Right ventricle myocardium inferior (tissue), 1 donor: ENCODE measurements around the gene SMIM38. TPM values are rescaled to one million over a fixed set of nuclear protein-coding genes. Genes with fewer than 3 reads are reported as not detected.
"Not testable (repeated sequence)": the region's sequence is repeated elsewhere in the genome, so short reads cannot be mapped to it uniquely, and the experiment has no call there.

Experiments used
- ATAC-seq: fragments of 200-7000 bp; cut with Tn5 transposase; one replicate; pipeline ENCODE4 v1.9.1; 2020; ENCODE audit warnings: mild to moderate bottlenecking, moderate library complexity
- DNase-seq: peaks from one replicate; pipeline ENCODE4 v3.0.0; 2021; ENCODE audit errors: missing footprints
- intact Hi-C: fragments of 100-400 bp; cut with DNase I; formaldehyde crosslinking; loops from one replicate; pipeline ENCODE4 v1.11.0; 2022
- total RNA-seq: library from RNA; stranded (reverse); fragmentation: NEBNext Ultra II Directional; extraction: Animal tissue kit (Norgen Biotek cat#: 25700); gene quantifications from one replicate; pipeline ENCODE4 v1.2.1, GENCODE V29; 2021
- donor health status: DM: no; HTN: yes; CAD: no; lungs with severe emphysema.

The SMIM38 gene
- total RNA-seq, 1 donor from 2014 or later = 0.11 TPM

DNA sequence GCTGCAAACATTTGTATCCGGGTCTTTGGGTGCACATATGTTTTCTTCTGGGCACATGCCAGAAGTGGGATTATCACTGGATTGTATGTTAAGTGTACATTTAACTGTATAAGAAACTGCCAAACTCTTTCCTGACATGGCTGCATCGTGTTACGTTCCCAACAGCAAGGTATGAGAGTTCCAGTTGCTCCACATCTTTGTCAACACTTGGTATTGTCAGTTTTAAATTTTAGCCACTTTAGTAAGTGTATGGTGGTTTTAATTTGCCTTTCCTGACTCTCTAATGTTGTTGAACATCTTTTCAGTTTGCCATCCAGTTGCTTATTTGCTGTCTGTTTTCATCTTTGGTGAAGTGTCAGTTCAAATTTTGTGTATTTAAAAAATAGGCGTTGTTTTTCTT is 22.5 kb upstream of the SMIM38 start:
- DNase-seq = no peak
- ATAC-seq = no peak
- intact Hi-C loops = loop anchor here (5.0 kb wide), 1 partner anchor 69 kb away; no protein-coding TSS in a partner anchor

- intact Hi-C loops = loop anchor here (5.0 kb wide), 1 partner anchor 68 kb away; no protein-coding TSS in a partner anchor
- not testable (repeated sequence) for DNase-seq, ATAC-seq
Observed at GRCh38 chr11:69134182-69134581, 21.6 kb upstream of the SMIM38 start.

GRCh38 chr11:69134957-69135356 is 20.8 kb upstream of the SMIM38 start:
- intact Hi-C loops = loop anchor here (5.0 kb wide), 1 partner anchor 67 kb away; no protein-coding TSS in a partner anchor
- DNase-seq = no peak
- no peak for ATAC-seq

GRCh38 chr11:69135420-69136363 is 20.0 kb upstream of the SMIM38 start:
- intact Hi-C loops = no loop called here
- ATAC-seq = no peak
- DNase-seq = no peak

DNA sequence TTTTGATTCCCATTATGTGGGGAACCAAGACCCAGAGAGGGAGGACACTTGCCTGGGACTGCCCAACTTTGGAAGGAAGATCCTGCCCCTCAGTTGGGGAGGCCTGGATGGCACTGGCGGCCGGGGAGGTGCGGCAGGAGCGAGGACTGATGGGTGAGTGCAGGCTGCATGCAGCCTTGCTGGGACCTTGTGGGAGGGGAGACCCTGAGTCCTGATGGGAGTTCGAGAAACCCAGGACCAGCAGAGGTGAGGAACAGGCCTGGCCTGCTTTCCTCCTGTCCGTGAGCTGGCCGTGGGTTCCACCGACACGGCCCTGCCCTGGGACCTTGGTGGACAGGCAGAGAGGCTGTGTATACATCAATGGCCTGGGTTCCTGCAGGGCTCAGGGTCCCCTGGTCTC is 19.3 kb upstream of the SMIM38 start:
- intact Hi-C loops = no loop called here
- ATAC-seq (no peak), DNase-seq (no peak)

DNA sequence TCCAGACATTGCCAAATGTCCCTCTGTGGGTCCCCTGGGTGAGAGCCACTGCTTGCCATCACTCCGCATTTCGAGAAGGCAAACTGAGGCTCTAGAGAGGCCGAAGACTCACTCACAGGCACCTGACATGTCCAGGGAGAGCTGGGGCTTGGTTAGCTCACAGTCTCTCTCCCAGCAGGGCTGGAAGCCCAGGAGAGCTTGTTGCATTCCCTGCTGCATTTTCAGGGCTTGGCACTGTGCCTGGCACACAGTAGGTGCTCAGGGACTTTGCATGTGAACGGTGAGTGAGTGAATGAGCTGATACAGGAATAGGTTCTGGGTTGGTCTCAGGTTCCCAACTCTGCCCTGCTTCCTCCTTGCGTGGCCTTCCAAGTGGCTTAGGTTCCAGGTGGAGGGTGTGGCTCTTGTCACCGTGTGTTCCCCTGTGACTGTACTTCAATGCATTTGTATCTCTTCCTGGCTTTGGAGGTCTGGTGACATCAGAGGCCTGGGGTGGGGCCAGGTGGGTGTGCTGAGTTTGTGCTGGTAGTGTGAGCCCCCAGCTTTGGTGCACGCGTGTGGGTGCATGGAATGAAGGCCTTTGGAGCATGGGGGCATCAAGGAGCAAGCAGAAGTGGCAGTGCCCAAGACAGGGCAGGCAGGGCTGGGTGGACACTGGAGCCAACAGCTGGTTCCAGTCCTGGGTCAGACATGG is 18.4 kb upstream of the SMIM38 start:
- DNase-seq (no peak), ATAC-seq (no peak)
- intact Hi-C loops = no loop called here

DNA sequence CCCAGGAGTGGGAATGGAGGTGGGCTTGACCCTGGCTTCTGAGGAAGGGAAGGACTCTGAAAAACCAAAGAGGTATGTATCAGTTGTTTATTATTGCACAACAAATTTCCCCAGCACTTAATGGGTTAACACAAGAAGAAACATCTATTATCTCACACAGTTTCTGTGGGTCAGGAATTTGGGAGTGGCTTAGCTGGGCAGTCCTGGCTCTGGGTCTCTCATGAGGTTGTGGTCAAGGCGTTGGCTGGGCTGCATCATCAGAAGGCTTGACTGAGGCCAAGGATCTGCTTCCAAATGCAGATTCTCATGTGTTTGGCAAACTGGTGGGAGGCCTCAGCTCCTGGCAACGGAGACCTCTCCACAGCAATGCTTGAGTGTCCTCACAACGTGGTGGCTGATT is 17.5 kb upstream of the SMIM38 start:
- no peak for DNase-seq
- no peak for ATAC-seq
- intact Hi-C loops = no loop called here

GRCh38 chr11:69140161-69140560 is 15.6 kb upstream of the SMIM38 start:
- intact Hi-C loops = loop anchor here (10.0 kb wide), 1 partner anchor 115 kb away; no protein-coding TSS in a partner anchor
- not testable (repeated sequence) for DNase-seq, ATAC-seq

DNA sequence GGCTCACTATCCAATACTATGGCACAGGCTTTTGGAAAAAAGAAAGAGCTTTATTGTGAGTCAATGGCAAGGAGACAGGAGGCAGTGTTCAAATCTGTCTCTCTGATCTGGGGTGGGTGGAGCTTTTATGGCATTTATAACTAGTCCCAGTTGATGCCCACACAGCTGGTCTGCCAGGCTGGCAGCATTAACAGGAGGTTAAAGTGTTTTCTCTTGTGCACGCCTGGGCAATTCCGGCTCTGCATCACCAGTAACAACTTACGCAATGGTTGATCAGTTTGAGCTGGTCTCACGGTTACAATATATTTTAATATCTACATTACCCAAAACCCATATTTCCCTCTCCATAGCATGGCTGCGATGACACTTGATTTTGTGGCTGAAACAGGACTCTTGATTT is 15.1 kb upstream of the SMIM38 start:
- no peak for ATAC-seq
- intact Hi-C loops = loop anchor here (10.0 kb wide), 1 partner anchor 114 kb away; no protein-coding TSS in a partner anchor

DNA sequence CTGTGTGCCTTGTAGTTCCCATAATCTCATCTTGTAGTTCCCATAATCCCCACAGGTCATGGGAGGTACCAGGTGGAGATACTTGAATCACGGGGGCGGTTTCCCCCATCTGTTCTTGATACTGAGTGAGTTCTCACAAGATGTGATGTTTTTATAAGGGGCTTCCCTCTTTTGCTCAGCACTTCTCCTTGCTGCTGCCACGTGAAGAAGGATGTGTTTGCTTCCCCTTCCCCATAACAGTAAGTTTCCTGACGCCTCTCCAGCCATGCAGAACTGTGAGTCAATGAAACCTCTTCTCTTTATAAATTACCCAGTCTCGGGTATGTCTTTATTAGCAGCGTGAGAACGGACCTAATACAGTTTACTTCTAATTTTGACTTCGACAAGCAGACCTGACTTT is 14.0 kb upstream of the SMIM38 start:
- ATAC-seq (no peak), DNase-seq (no peak)
- intact Hi-C loops = loop anchor here (10.0 kb wide), 1 partner anchor 113 kb away; no protein-coding TSS in a partner anchor

More for the DNA sequence above, 15.1 kb upstream of the SMIM38 start:
- no peak for DNase-seq

DNA sequence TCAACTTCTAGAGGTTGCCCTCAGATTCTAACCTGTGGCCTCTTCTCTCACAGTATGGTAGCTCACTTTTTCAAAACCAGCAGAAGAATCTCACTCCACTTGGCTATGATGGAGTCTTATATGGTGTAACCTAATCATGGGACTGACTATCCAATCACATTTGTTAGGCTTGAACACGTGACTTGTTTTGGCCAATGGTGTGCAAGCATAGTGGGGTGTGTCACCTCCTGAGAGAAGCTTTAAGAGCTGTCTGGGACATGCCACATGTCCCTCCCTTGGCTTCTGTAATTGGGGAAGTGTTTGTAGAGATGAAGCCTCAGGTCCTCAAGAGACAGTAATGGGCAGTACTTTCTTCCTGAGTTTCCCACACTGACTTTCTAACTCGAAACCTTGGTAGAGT is 12.8 kb upstream of the SMIM38 start:
- no peak for ATAC-seq
- intact Hi-C loops = loop anchor here (10.0 kb wide), 1 partner anchor 112 kb away; no protein-coding TSS in a partner anchor
- DNase-seq = no peak

DNA sequence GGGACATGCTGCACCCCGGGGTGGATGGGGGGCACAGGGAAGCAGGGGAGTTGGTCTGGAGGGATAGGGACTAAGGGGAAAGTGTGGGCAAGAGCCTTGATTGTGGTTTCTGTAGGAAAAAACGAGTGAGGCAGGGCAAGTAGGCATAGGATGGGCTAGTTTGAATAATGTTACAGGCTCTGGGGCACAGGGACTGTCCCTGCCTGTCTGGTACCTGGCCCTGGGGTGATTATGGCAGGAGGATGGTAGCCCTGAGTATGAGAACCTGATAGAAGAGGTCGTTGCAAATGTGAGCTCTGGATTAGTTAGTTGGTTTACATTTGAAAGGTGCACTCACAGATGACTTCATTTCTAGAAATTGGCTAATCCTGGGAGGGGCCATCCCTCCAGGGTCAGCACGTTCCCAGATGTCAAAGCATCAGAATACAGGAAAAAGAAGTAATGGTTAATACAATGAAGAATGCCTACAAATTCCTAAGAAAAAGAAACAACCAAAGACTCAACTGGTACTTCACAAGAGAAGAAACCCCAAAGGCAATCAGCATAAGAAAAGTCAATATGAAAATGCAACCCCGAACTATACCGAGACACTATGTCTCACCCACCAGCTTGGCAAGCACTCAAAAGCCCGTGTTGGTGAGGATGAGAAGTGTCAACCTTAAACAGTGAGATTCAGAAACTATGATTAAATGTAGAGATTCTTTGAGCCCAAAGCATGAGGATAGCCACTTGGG is 11.3 kb upstream of the SMIM38 start:
- intact Hi-C loops = loop anchor here (10.0 kb wide), 1 partner anchor 110 kb away; no protein-coding TSS in a partner anchor
- ATAC-seq = no peak

GRCh38 chr11:69145050-69145380 is 10.7 kb upstream of the SMIM38 start:
- intact Hi-C loops = loop anchor here (10.0 kb wide), 1 partner anchor 110 kb away; no protein-coding TSS in a partner anchor
- DNase-seq (no peak), ATAC-seq (no peak)

More for the DNA sequence above, 11.3 kb upstream of the SMIM38 start:
- no peak for DNase-seq

GRCh38 chr11:69148377-69148762 is 7.4 kb upstream of the SMIM38 start:
- no peak for DNase-seq
- intact Hi-C loops = loop anchor here (10.0 kb wide), 1 partner anchor 106 kb away; no protein-coding TSS in a partner anchor
- no peak for ATAC-seq

GRCh38 chr11:69148806-69149205 is 6.9 kb upstream of the SMIM38 start:
- ATAC-seq (no peak), DNase-seq (no peak)
- intact Hi-C loops = loop anchor here (10.0 kb wide), 1 partner anchor 106 kb away; no protein-coding TSS in a partner anchor

DNA sequence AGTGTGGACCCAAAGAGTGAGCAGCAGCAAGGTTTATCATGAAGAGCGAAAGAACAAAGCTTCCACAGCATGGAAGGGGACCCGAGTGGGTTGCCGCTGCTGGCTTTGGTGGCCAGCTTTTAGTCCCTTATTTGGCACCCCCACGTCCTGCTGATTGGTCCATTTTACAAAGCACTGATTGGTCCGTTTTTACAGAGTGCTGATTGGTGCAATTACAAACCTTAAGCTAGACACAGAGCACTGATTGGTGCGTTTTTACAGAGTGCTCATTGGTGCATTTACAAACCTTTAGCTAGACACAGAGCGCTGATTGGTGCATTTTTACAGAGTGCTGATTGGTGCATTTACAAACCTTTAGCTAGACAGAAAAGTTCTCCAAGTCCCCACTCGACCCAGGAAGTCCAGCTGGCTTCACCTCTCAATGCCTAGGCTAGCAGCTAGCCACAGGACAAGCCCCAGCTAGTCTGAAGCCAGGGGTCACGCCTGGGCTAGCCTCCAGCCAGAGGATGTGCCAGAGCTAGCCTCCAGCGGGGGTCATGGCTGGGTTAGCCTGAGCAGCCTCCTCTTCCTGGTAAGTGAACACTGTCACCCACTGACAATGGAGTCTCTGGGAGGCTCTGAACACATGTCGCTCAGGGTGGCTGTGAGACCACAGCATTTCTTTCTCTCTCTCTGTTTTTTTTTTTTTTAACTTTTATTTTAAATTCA is 6.2 kb upstream of the SMIM38 start:
- ATAC-seq, DNase-seq: not testable (repeated sequence)
- intact Hi-C loops = loop anchor here (10.0 kb wide), 1 partner anchor 105 kb away; no protein-coding TSS in a partner anchor

GRCh38 chr11:69150175-69150574 is 5.6 kb upstream of the SMIM38 start:
- ATAC-seq (no peak), DNase-seq (no peak)
- intact Hi-C loops = no loop called here

DNA sequence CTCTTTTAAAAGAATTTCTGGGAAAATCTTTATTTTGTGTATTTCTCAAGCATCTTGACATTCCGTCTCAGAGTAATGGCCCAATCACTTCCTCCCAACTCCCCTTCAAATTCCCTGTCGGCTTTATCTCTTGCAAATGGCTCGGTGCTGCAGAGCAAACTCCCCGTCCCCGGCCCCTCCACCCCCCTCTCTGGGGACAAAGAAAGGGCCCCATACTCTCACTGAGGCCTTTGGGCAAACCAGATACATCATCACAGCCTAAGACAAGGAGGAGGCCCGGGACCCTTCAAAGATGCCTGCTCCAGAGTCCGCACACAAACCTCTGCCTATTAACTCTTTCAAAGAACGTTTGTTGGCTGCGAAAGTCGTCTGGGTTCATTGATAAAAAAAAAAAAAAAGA is 3.9 kb upstream of the SMIM38 start:
- intact Hi-C loops = no loop called here
- DNase-seq = no peak
- no peak for ATAC-seq
